ENCODE measurements around the gene P2RY2. TPM values are rescaled to one million over a fixed set of nuclear protein-coding genes. Genes with fewer than 3 reads are reported as not detected.

Gene P2RY2
- total and polyA plus RNA-seq, 11 donors, result 8.5 to 28.3 (median 14.7) TPM

GRCh38 chr11:73260127-73260457 is 42.0 kb downstream of the P2RY2 start:
- Histone ChIP-seq H3K4me3 (no peak overlapping the region), H3K4me1 (peaks cover 0 to 28% (median 16%) of the 10 kb centered on the region in 12 donors), H3K27ac (no peak overlapping the region), H3K36me3 (no peaks in the 10 kb centered on the region), H3K27me3 (peaks cover 0 to 20% (median 0%) of the 10 kb centered on the region in 9 donors), H3K9me3 (no peaks in the 10 kb centered on the region)
- intact Hi-C loops (cut with DNase I), result no loop called here
- peak in 1 of 5 donors; percentile 5 for DNase-seq
- TF ChIP-seq CTCF (IDR thresholded peaks at IDR 0.05), result no peak
- TF ChIP-seq POLR2A (IDR thresholded peaks at IDR 0.05), result no peak
- no peak for ATAC-seq

GRCh38 chr11:73262851-73263495 is 44.9 kb downstream of the P2RY2 start:
- intact Hi-C loops (cut with DNase I), result no loop called here
- H3K27ac ChIP-seq, result no peak overlapping the region

GRCh38 chr11:73263640-73264039 is 45.6 kb downstream of the P2RY2 start:
- DNase-seq (peak in 1 of 5 donors; percentile 1), ATAC-seq (no peak)
- WGBS, 4 donors, result 80 to 90% (median 88%) methylated on average over 2 of the region's 2 CpGs
- no peak overlapping the region for H3K4me3 ChIP-seq
- no peaks in the 10 kb centered on the region for H3K9me3 ChIP-seq
- H3K27ac ChIP-seq, result no peak overlapping the region
- intact Hi-C loops (cut with DNase I), result no loop called here
- no peaks in the 10 kb centered on the region for H3K36me3 ChIP-seq
- TF ChIP-seq POLR2A (IDR thresholded peaks at IDR 0.05), result no peak
- TF ChIP-seq CTCF (IDR thresholded peaks at IDR 0.05), result no peak
- peaks cover 0 to 24% (median 0%) of the 10 kb centered on the region in 9 donors for H3K27me3 ChIP-seq
- peaks cover 2 to 34% (median 16%) of the 10 kb centered on the region in 12 donors for H3K4me1 ChIP-seq

More at GRCh38 chr11:73262851-73263495, 44.9 kb downstream of the P2RY2 start:
- Histone ChIP-seq H3K4me3 (no peak overlapping the region), H3K4me1 (peaks cover 2 to 38% (median 20%) of the 10 kb centered on the region in 12 donors), H3K36me3 (no peaks in the 10 kb centered on the region), H3K27me3 (peaks cover 0 to 24% (median 0%) of the 10 kb centered on the region in 9 donors), H3K9me3 (no peaks in the 10 kb centered on the region)
- DNase-seq (peak in 1 of 5 donors; percentile 11), ATAC-seq (no peak)
- 84 to 90% (median 85%) methylated on average over 5 of the region's 5 CpGs for WGBS, 4 donors
- TF ChIP-seq POLR2A (IDR thresholded peaks at IDR 0.05) (no peak), CTCF (IDR thresholded peaks at IDR 0.05) (no peak)

- Histone ChIP-seq H3K9me3 (no peaks in the 10 kb centered on the region), H3K4me1 (peaks cover 2 to 51% (median 29%) of the 10 kb centered on the region in 12 donors), H3K36me3 (no peaks in the 10 kb centered on the region), H3K27ac (peak overlapping the region in 1 of 12 donors; percentile 57), H3K4me3 (peak overlapping the region in 2 of 12 donors; percentile 39 to 40), H3K27me3 (peaks cover 0 to 24% (median 0%) of the 10 kb centered on the region in 9 donors)
- ATAC-seq (peak in 3 of 4 donors; percentile 6 to 40 (median 17)), DNase-seq (peak in 1 of 5 donors; percentile 4)
- intact Hi-C loops (cut with DNase I), result no loop called here
- TF ChIP-seq CTCF (IDR thresholded peaks at IDR 0.05) (no peak), POLR2A (IDR thresholded peaks at IDR 0.05) (no peak)
- WGBS, 4 donors, result 72 to 82% (median 75%) methylated on average over 2 to 4 of the region's 4 CpGs
These were observed 47.3 kb downstream of the P2RY2 start for GRCh38 chr11:73265278-73265810.

Data from heart left ventricle (tissue), 16 donors.